Measurements from ENCODE around the gene LHCGR. TPM values are rescaled to one million over a fixed set of nuclear protein-coding genes. Genes with fewer than 3 reads are reported as not detected.

The LHCGR gene
- total RNA-seq, result 0.13 TPM in 1 of 3 replicates, not detected in the others

- H3K36me3 Mint-ChIP-seq, result no peaks in the 10 kb centered on the region
- peaks cover 28% of the 10 kb centered on the region for H3K27me3 Mint-ChIP-seq (ENCODE audit: low read depth)
- peak within 1 kb of the TSS; percentile 56 for H3K4me3 Mint-ChIP-seq
- H3K9me3 Mint-ChIP-seq, result no peaks in the 10 kb centered on the region
- H3K27ac Mint-ChIP-seq, result no peak within 1 kb of the TSS
- peak; percentile 22 to 47 for DNase-seq (ENCODE audit: low spot score in 2 of 2, unreplicated experiment in 2 of 2)
- H3K4me1 Mint-ChIP-seq, result peaks cover 14% of the 10 kb centered on the region
- no peak for TF ChIP-seq CTCF (IDR thresholded peaks at IDR 0.05; ENCODE audit: unreplicated experiment)
These were observed at the start of gene LHCGR for GRCh38 chr2:48755473-48755872. Gene LHCGR, minus strand, starts transcription at chr2:48755724. Its CDS starts 53 bp downstream, at chr2:48755671.

GRCh38 chr2:48799601-48800000 lies 44.1 kb upstream of the LHCGR start:
- no peak overlapping the region for H3K27ac Mint-ChIP-seq
- no peaks in the 10 kb centered on the region for H3K4me1 Mint-ChIP-seq
- H3K9me3 Mint-ChIP-seq, result peaks cover 27% of the 10 kb centered on the region
- no peaks in the 10 kb centered on the region for H3K27me3 Mint-ChIP-seq (ENCODE audit: low read depth)
- DNase-seq (ENCODE audit: low spot score in 2 of 2, unreplicated experiment in 2 of 2), result no peak
- no peaks in the 10 kb centered on the region for H3K36me3 Mint-ChIP-seq
- no peak for TF ChIP-seq CTCF (IDR thresholded peaks at IDR 0.05; ENCODE audit: unreplicated experiment)
- H3K4me3 Mint-ChIP-seq, result no peak overlapping the region

GRCh38 chr2:48795065-48795464 lies 39.5 kb upstream of the LHCGR start:
- Mint-ChIP-seq H3K4me1 (peaks cover 3% of the 10 kb centered on the region), H3K4me3 (no peak overlapping the region), H3K27me3 (ENCODE audit: low read depth) (no peaks in the 10 kb centered on the region), H3K27ac (no peak overlapping the region), H3K9me3 (peaks cover 26% of the 10 kb centered on the region), H3K36me3 (no peaks in the 10 kb centered on the region)
- no peak for DNase-seq (ENCODE audit: low spot score in 2 of 2, unreplicated experiment in 2 of 2)
- TF ChIP-seq CTCF (IDR thresholded peaks at IDR 0.05; ENCODE audit: unreplicated experiment), result no peak

GRCh38 chr2:48793671-48794070 lies 38.1 kb upstream of the LHCGR start:
- no peak for DNase-seq (ENCODE audit: low spot score in 2 of 2, unreplicated experiment in 2 of 2)
- no peak overlapping the region for H3K4me3 Mint-ChIP-seq
- H3K9me3 Mint-ChIP-seq, result peaks cover 26% of the 10 kb centered on the region
- no peak for TF ChIP-seq CTCF (IDR thresholded peaks at IDR 0.05; ENCODE audit: unreplicated experiment)
- no peaks in the 10 kb centered on the region for H3K36me3 Mint-ChIP-seq
- no peaks in the 10 kb centered on the region for H3K27me3 Mint-ChIP-seq (ENCODE audit: low read depth)
- peaks cover 3% of the 10 kb centered on the region for H3K4me1 Mint-ChIP-seq
- no peak overlapping the region for H3K27ac Mint-ChIP-seq

GRCh38 chr2:48792030-48792429 lies 36.5 kb upstream of the LHCGR start:
- Mint-ChIP-seq H3K9me3 (peaks cover 26% of the 10 kb centered on the region), H3K27ac (no peak overlapping the region), H3K27me3 (ENCODE audit: low read depth) (no peaks in the 10 kb centered on the region), H3K4me3 (no peak overlapping the region), H3K4me1 (peaks cover 3% of the 10 kb centered on the region), H3K36me3 (no peaks in the 10 kb centered on the region)
- TF ChIP-seq CTCF (IDR thresholded peaks at IDR 0.05; ENCODE audit: unreplicated experiment), result no peak
- no peak for DNase-seq (ENCODE audit: low spot score in 2 of 2, unreplicated experiment in 2 of 2)
